HepG2 (cell line): ENCODE data around the gene LUM. TPM values are rescaled to one million over a fixed set of nuclear protein-coding genes. Genes with fewer than 3 reads are reported as not detected.

ENCODE experiments used
- ATAC-seq: fragments of 200-7000 bp; cut with Tn5 transposase; 3 replicates; pipeline ENCODE4 v1.9.1; 2020; ENCODE audit warnings: mild to moderate bottlenecking, moderate library complexity
- BruUV-seq: library from RNA; stranded (reverse); fragments of 400-500 nt; replicated peaks from 2 replicates; lab custom pipeline; 2021; lab: Mats Ljungman, UMichigan
- CTCF ChIA-PET: fragments of 300-600 bp; formaldehyde crosslinking; extraction: SDS; loops from one replicate; lab custom pipeline; 2021; ENCODE audit warnings: low total read pairs, inconsistent platforms, low intra/inter-chr PET ratio; lab: Yijun Ruan, JAX
- POLR2A ChIA-PET: fragments of 350-600 bp; sonication (Branson Sonifier 250); formaldehyde crosslinking; loops from one replicate; lab custom pipeline; 2020; ENCODE audit warnings: antibody characterized with exemption, inconsistent platforms; lab: Yijun Ruan, JAX
- DNase-seq: peaks from one replicate; pipeline ENCODE4 v3.0.0-alpha.2; 2015; ENCODE audit warnings: low spot score
- FAIRE-seq: peaks from 3 replicates; lab custom pipeline; 2011; peaks lifted over from hg19 to GRCh38; lab: Jason Lieb, UNC
- H2AFZ ChIP-seq: one replicate; pipeline ENCODE4 v1.6.1; 2011; ENCODE audit warnings: low read length, inconsistent platforms
- H3K27ac ChIP-seq: fragments of 300-600 bp; 3 replicates; pipeline ENCODE4 v1.8.0; 2011; ENCODE audit warnings: mixed run types, mild to moderate bottlenecking, mixed read lengths, low read length, inconsistent platforms; ENCODE audit not compliant: insufficient read depth; ENCODE audit errors: extremely low read length
- H3K27me3 ChIP-seq, 2 experiments: fragments of 200-600 bp in 1 of 2; 2 replicates in 1 of 2; 3 replicates in 1 of 2; pipeline versions ENCODE4 v1.6.0 to v1.8.0; 2011; ENCODE audit warnings: low read length in 2 of 2, mild to moderate bottlenecking in 2 of 2, moderate library complexity in 2 of 2, inconsistent platforms in 1 of 2; ENCODE audit not compliant: insufficient read depth in 2 of 2, control insufficient read depth in 1 of 2
- H3K36me3 ChIP-seq, 2 experiments: fragments of 200-600 bp in 1 of 2; replicated peaks in 1 of 2; 2 replicates in 1 of 2; 3 replicates in 1 of 2; pipeline versions ENCODE4 v1.5.1 to v1.8.0; 2011; ENCODE audit warnings: low read length in 2 of 2, inconsistent platforms in 1 of 2; ENCODE audit not compliant: insufficient read depth in 2 of 2, control insufficient read depth in 1 of 2
- H3K4me1 ChIP-seq: 2 replicates; pipeline ENCODE4 v1.5.1; 2012; ENCODE audit warnings: low read length, inconsistent platforms; ENCODE audit not compliant: insufficient read depth
- H3K4me2 ChIP-seq: 2 replicates; pipeline ENCODE4 v1.6.0; 2011; ENCODE audit warnings: low read depth, low read length, inconsistent platforms
- H3K4me3 ChIP-seq, 3 experiments: fragments of 200-600 bp in 1 of 3; sonication (generic), shearing (Covaris generic) in 1 of 3; replicated peaks in 1 of 3; 2 replicates each; pipeline ENCODE4 v1.5.1; 2011 to 2016; ENCODE audit warnings: low read length in 3 of 3, inconsistent platforms in 2 of 3, low read depth in 2 of 3, mild to moderate bottlenecking in 2 of 3, control low read depth in 1 of 3, mixed read lengths in 1 of 3; ENCODE audit not compliant: insufficient read depth in 1 of 3
- H3K79me2 ChIP-seq: one replicate; pipeline ENCODE4 v1.6.1; 2011; ENCODE audit warnings: low read length, inconsistent platforms; ENCODE audit not compliant: insufficient read depth
- H3K9ac ChIP-seq: 2 replicates; pipeline ENCODE4 v1.6.0; 2011; ENCODE audit warnings: mild to moderate bottlenecking, low read depth, low read length, inconsistent platforms; ENCODE audit not compliant: insufficient read depth
- H3K9me3 ChIP-seq: 2 replicates; pipeline ENCODE4 v1.5.1; 2012; ENCODE audit warnings: mild to moderate bottlenecking, low read length
- H4K20me1 ChIP-seq: 2 replicates; pipeline ENCODE4 v1.6.0; 2011; ENCODE audit warnings: inconsistent platforms, mild to moderate bottlenecking, low read length, moderate library complexity; ENCODE audit not compliant: insufficient read depth
- CBX5 ChIP-seq: sonication (generic); formaldehyde crosslinking; IDR thresholded peaks from 2 replicates; pipeline ENCODE4 v1.4.0; 2020; ENCODE audit warnings: missing genetic modification reagents, borderline replicate concordance
- CREM ChIP-seq, 2 experiments: sonication (generic) in 1 of 2; formaldehyde crosslinking in 1 of 2; IDR thresholded peaks; 2 replicates each; pipeline versions ENCODE4 v1.4.0 to v1.6.1; 2016 to 2020; ENCODE audit warnings: antibody characterized with exemption in 1 of 2, mild to moderate bottlenecking in 1 of 2, missing genetic modification reagents in 1 of 2
- FOXP1 ChIP-seq, 2 experiments: fragments of 450-650 bp in 1 of 2; IDR thresholded peaks; 2 replicates each; pipeline ENCODE4 v1.6.1; 2017 to 2018; ENCODE audit warnings: antibody characterized with exemption in 1 of 2
- HMG20A ChIP-seq: IDR thresholded peaks from 2 replicates; pipeline ENCODE4 v1.6.1; 2016; ENCODE audit warnings: borderline replicate concordance
- HOXD1 ChIP-seq: sonication (generic); formaldehyde crosslinking; IDR thresholded peaks from 2 replicates; pipeline ENCODE4 v1.5.0; 2020; ENCODE audit warnings: missing genetic modification reagents
- MXD3 ChIP-seq: IDR thresholded peaks from 2 replicates; pipeline ENCODE4 v1.6.1; 2016; ENCODE audit warnings: mild to moderate bottlenecking, missing biosample characterization, missing genetic modification reagents
- PBX3 ChIP-seq: sonication (generic); formaldehyde crosslinking; IDR thresholded peaks from 2 replicates; pipeline ENCODE4 v1.8.1; 2023; ENCODE audit warnings: missing genetic modification reagents, inconsistent platforms, borderline replicate concordance
- SATB2 ChIP-seq: sonication (generic); formaldehyde crosslinking; IDR thresholded peaks from 2 replicates; pipeline ENCODE4 v1.5.0; 2020; ENCODE audit warnings: missing genetic modification reagents
- SP140L ChIP-seq: sonication (generic); formaldehyde crosslinking; IDR thresholded peaks from 2 replicates; pipeline ENCODE4 v1.4.0; 2020; ENCODE audit warnings: missing genetic modification reagents, borderline replicate concordance
- ZBTB39 ChIP-seq: sonication (generic); formaldehyde crosslinking; IDR thresholded peaks from 2 replicates; pipeline ENCODE4 v1.5.0; 2020; ENCODE audit warnings: missing genetic modification reagents
- ZNF205 ChIP-seq: IDR thresholded peaks from 2 replicates; pipeline ENCODE4 v1.6.1; 2018; ENCODE audit warnings: missing biosample characterization, missing genetic modification reagents
- ZNF382 ChIP-seq: sonication (generic); formaldehyde crosslinking; IDR thresholded peaks from 2 replicates; pipeline ENCODE4 v1.5.0; 2020; ENCODE audit warnings: missing genetic modification reagents, mild to moderate bottlenecking, borderline replicate concordance
- ZNF44 ChIP-seq: sonication (generic); formaldehyde crosslinking; IDR thresholded peaks from 2 replicates; pipeline ENCODE4 v1.5.1; 2020; ENCODE audit warnings: mild to moderate bottlenecking, missing genetic modification reagents
- ZNF567 ChIP-seq: sonication (generic); formaldehyde crosslinking; IDR thresholded peaks from 2 replicates; pipeline ENCODE4 v1.8.1; 2023; ENCODE audit warnings: mild to moderate bottlenecking, missing genetic modification reagents, borderline replicate concordance
- ZNF850 ChIP-seq: sonication (generic); formaldehyde crosslinking; conservative IDR thresholded peaks from 2 replicates; pipeline ENCODE4 v1.9.0; 2021; ENCODE audit warnings: mild to moderate bottlenecking, missing genetic modification reagents
- in situ Hi-C: cut with HindIII; loops from 2 replicates; pipeline ENCODE4 v1.10.0; 2017; ENCODE audit warnings: low pct_unique_long_range_greater_than_20kb; ENCODE audit not compliant: extremely low pct_ligation_motif_present
- intact Hi-C: fragments of 100-400 bp; cut with micrococcal nuclease; formaldehyde crosslinking; loops from one replicate; pipeline ENCODE4 v1.10.0; 2022; ENCODE audit not compliant: unreplicated experiment
- polyA plus RNA-seq, 8 experiments: library from polyadenylated mRNA; depleted of rRNA in 3 of 8; stranded (reverse) in 7 of 8; unstranded in 1 of 8; fragments of >200 nt; fragmentation: Illumina TruSeq in 4 of 8; extraction: Trizol in 4 of 8; gene quantifications; 2 replicates each; pipeline versions ENCODE4 v1.2.1 to v1.2.3, GENCODE V29; 2011 to 2016; ENCODE audit warnings: low read depth in 4 of 8, missing spikeins in 1 of 8, mixed read lengths in 1 of 8; ENCODE audit not compliant: insufficient read depth in 1 of 8
- total RNA-seq, 5 experiments: library from RNA; depleted of rRNA; stranded (reverse); fragments of >200 nt; fragmentation: Illumina TruSeq; extraction: Trizol; gene quantifications; 2 replicates each; pipeline ENCODE4 v1.2.3, GENCODE V29; 2016; ENCODE audit warnings: low read depth in 1 of 5
- TF ChIP-seq, protein P1 (sequence below), 2 experiments: sonication (generic) in 1 of 2; formaldehyde crosslinking in 1 of 2; IDR thresholded peaks; 2 replicates each; pipeline versions ENCODE4 v1.4.0 to v1.6.1; 2016 to 2020; ENCODE audit warnings: borderline replicate concordance in 1 of 2, low read depth in 1 of 2, mild to moderate bottlenecking in 1 of 2, missing genetic modification reagents in 1 of 2
- TF ChIP-seq, protein P2 (sequence below): sonication (generic); formaldehyde crosslinking; IDR thresholded peaks from 2 replicates; pipeline ENCODE4 v1.4.0; 2020; ENCODE audit warnings: mild to moderate bottlenecking, missing genetic modification reagents

Gene LUM
- total and polyA plus RNA-seq, 2 of the 13 experiments (the other 11 are each of a cell fraction or from before 2014, with no cell fraction given), result not detected

DNA sequence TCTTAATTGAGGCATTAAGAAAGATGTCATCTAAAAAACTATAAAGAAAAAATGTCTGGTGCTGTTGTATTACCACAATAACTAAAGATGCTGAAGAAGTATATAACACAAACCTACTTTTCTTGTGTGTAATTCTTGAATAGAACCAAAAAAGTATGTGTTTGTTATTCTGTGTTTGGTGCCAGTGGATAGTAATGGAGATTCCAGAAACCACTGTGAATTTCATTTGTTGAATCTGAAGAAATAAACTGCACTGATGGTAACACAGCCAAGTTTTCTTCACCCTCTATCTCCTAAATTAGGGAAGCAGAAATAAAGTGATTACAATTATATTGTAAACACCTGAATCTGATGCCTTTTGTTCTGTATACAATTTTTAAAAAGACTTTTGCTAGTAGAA, 40.4 kb downstream of the LUM start:
- no peak for ATAC-seq
- Histone ChIP-seq H4K20me1 (no peaks in the 10 kb centered on the region), H3K27ac (no peak overlapping the region), H2AFZ (no peak overlapping the region), H3K27me3 (no peaks in the 10 kb centered on the region), H3K9me3 (no peaks in the 10 kb centered on the region), H3K4me2 (no peak overlapping the region), H3K36me3 (no peaks in the 10 kb centered on the region), H3K9ac (no peak overlapping the region), H3K4me3 (no peak overlapping the region), H3K4me1 (no peaks in the 10 kb centered on the region), H3K79me2 (no peaks in the 10 kb centered on the region)
- no TSS peak for BruUV-seq
- ChIA-PET CTCF (no interaction called here), POLR2A (no interaction called here)
- intact Hi-C loops (no loop called here), in situ Hi-C loops (no loop called here)
- FAIRE-seq, result no peak
- DNase-seq, result no peak
- TF ChIP-seq ZNF44 (CRISPR knock-in tag) (no peak), ZNF205 (CRISPR knock-in tag) (no peak), CBX5 (CRISPR knock-in tag) (no peak), ZNF567 (CRISPR knock-in tag) (no peak), ZBTB39 (CRISPR knock-in tag) (no peak), SATB2 (CRISPR knock-in tag) (no peak), CREM (IDR thresholded peaks at IDR 0.05) (no peak), CREM (CRISPR knock-in tag; IDR thresholded peaks at IDR 0.05) (no peak), PBX3 (CRISPR knock-in tag) (no peak), ZNF850 (no peak), HMG20A (CRISPR knock-in tag) (no peak), HOXD1 (CRISPR knock-in tag) (no peak), MXD3 (CRISPR knock-in tag) (no peak), ZNF382 (no peak), FOXP1 (IDR thresholded peaks at IDR 0.05) (no peak), FOXP1 (CRISPR knock-in tag; IDR thresholded peaks at IDR 0.05) (no peak), SP140L (CRISPR knock-in tag) (no peak)
- TF ChIP-seq, protein P1, sequence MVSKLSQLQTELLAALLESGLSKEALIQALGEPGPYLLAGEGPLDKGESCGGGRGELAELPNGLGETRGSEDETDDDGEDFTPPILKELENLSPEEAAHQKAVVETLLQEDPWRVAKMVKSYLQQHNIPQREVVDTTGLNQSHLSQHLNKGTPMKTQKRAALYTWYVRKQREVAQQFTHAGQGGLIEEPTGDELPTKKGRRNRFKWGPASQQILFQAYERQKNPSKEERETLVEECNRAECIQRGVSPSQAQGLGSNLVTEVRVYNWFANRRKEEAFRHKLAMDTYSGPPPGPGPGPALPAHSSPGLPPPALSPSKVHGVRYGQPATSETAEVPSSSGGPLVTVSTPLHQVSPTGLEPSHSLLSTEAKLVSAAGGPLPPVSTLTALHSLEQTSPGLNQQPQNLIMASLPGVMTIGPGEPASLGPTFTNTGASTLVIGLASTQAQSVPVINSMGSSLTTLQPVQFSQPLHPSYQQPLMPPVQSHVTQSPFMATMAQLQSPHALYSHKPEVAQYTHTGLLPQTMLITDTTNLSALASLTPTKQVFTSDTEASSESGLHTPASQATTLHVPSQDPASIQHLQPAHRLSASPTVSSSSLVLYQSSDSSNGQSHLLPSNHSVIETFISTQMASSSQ (IDR thresholded peaks at IDR 0.05; ENCODE audit: low read depth), result no peak
- TF ChIP-seq, protein P1 (CRISPR knock-in tag; IDR thresholded peaks at IDR 0.05; ENCODE audit: borderline replicate concordance), result no peak
- TF ChIP-seq, protein P2, sequence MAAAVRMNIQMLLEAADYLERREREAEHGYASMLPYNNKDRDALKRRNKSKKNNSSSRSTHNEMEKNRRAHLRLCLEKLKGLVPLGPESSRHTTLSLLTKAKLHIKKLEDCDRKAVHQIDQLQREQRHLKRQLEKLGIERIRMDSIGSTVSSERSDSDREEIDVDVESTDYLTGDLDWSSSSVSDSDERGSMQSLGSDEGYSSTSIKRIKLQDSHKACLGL (CRISPR knock-in tag), result no peak
